Neural cell (in vitro differentiated cells): ENCODE results near the gene HNF1B.

Experiments used
- EP300 ChIP-seq: fragments of 450-650 bp; conservative IDR thresholded peaks from 2 replicates; pipeline ENCODE4 v1.6.1; 2014; ENCODE audit warnings: antibody characterized with exemption, mild to moderate bottlenecking, moderate library complexity; ENCODE audit not compliant: poor library complexity, severe bottlenecking
- EZH2 ChIP-seq: fragments of 200-600, 300-800 bp; shearing (Covaris generic), sonication (generic); IDR thresholded peaks from 2 replicates; pipeline ENCODE4 v1.6.1; 2014; ENCODE audit warnings: antibody characterized with exemption, low read length, borderline replicate concordance, mild to moderate bottlenecking; ENCODE audit not compliant: insufficient read depth, poor library complexity, severe bottlenecking
- MXI1 ChIP-seq: fragments of 450-650 bp; conservative IDR thresholded peaks from 2 replicates; pipeline ENCODE4 v1.6.1; 2014; ENCODE audit warnings: antibody characterized with exemption, mild to moderate bottlenecking; ENCODE audit not compliant: poor library complexity, severe bottlenecking
- POLR2AphosphoS5 ChIP-seq: IDR thresholded peaks from 2 replicates; pipeline ENCODE4 v1.6.1; 2012
- RAD21 ChIP-seq: fragments of 450-650 bp; conservative IDR thresholded peaks from 2 replicates; pipeline ENCODE4 v1.6.1; 2014; ENCODE audit warnings: antibody characterized with exemption, mild to moderate bottlenecking, moderate library complexity
- TAF1 ChIP-seq: IDR thresholded peaks from 2 replicates; pipeline ENCODE4 v1.6.1; 2012; ENCODE audit warnings: low read depth
- TF ChIP-seq, protein P1 (sequence below): fragments of 450-650 bp; IDR thresholded peaks from 2 replicates; pipeline ENCODE4 v1.5.1; 2014; ENCODE audit warnings: antibody characterized with exemption, mild to moderate bottlenecking, moderate library complexity; ENCODE audit not compliant: poor library complexity, severe bottlenecking

DNA sequence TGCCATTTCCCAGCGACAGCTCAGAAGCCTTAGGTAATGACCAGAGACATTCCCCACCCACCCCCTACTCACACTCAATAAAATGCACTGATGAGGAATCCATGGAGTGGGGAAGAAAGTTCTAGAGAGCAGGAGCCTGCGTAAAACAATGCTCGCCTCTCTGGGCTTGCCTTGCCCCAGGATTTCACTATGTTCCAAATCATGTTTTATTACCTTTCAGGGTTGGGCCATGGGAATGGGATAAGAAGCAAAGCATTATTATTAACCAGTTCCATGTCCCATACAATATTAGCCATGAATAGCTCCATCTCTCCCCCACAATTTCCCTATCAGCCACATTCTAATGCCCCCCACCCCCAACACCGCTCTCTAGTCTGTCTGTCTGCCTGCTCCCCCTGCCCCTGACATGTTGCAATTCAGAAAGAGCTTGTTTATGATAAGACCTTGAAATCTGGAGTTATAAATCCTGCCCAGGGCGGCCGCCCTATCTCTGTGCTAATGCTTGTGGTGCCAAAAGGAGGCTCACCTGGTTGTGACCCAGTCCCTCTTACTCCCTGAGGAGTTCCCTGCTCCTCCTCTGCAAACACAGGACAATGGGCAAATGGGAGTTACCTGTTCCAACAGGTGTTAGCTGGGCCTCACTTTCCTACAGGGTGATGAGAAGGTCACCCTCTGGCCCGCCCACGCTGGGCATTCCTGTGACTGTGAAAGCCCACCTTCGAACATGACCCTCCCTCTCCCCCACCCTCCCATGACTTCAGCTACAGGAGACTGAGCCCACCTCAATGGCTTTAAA is 73.6 kb downstream of the HNF1B start:
- TF ChIP-seq MXI1 (no peak), POLR2AphosphoS5 (no peak), EP300 (no peak), EZH2 (no peak), RAD21 (no peak), TAF1 (no peak)
- TF ChIP-seq, protein P1, sequence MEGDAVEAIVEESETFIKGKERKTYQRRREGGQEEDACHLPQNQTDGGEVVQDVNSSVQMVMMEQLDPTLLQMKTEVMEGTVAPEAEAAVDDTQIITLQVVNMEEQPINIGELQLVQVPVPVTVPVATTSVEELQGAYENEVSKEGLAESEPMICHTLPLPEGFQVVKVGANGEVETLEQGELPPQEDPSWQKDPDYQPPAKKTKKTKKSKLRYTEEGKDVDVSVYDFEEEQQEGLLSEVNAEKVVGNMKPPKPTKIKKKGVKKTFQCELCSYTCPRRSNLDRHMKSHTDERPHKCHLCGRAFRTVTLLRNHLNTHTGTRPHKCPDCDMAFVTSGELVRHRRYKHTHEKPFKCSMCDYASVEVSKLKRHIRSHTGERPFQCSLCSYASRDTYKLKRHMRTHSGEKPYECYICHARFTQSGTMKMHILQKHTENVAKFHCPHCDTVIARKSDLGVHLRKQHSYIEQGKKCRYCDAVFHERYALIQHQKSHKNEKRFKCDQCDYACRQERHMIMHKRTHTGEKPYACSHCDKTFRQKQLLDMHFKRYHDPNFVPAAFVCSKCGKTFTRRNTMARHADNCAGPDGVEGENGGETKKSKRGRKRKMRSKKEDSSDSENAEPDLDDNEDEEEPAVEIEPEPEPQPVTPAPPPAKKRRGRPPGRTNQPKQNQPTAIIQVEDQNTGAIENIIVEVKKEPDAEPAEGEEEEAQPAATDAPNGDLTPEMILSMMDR: no peak
